Measurements from ENCODE around the gene ANXA11. TPM values are rescaled to one million over a fixed set of nuclear protein-coding genes. Genes with fewer than 3 reads are reported as not detected.
"Not testable (repeated sequence)": the region's sequence is repeated elsewhere in the genome, so short reads cannot be mapped to it uniquely, and the experiment has no call there.

Gene ANXA11
- total RNA-seq, 1 donor from 2014 or later, result 127 TPM

GRCh38 chr10:80203835-80204676 is 1.3 kb downstream of the ANXA11 start:
- DNase-seq (ENCODE audit: extremely low spot score, unreplicated experiment), result no peak
- Mint-ChIP-seq H3K4me3 (ENCODE audit: unreplicated experiment) (peak overlapping the region; percentile 79), H3K36me3 (ENCODE audit: unreplicated experiment) (peaks cover 7% of the 10 kb centered on the region), H3K27me3 (ENCODE audit: unreplicated experiment) (no peaks in the 10 kb centered on the region), H3K27ac (ENCODE audit: unreplicated experiment) (peak overlapping the region; percentile 91), H3K9me3 (ENCODE audit: unreplicated experiment) (no peaks in the 10 kb centered on the region), H3K4me1 (ENCODE audit: unreplicated experiment) (peaks cover 73% of the 10 kb centered on the region)
- no peak for TF ChIP-seq CTCF (IDR thresholded peaks at IDR 0.05)

- Mint-ChIP-seq H3K27me3 (ENCODE audit: unreplicated experiment) (no peaks in the 10 kb centered on the region), H3K4me1 (ENCODE audit: unreplicated experiment) (peaks cover 78% of the 10 kb centered on the region), H3K9me3 (ENCODE audit: unreplicated experiment) (no peaks in the 10 kb centered on the region), H3K4me3 (ENCODE audit: unreplicated experiment) (peak overlapping the region; percentile 79), H3K36me3 (ENCODE audit: unreplicated experiment) (peaks cover 6% of the 10 kb centered on the region), H3K27ac (ENCODE audit: unreplicated experiment) (peak overlapping the region; percentile 91)
- peak; percentile 89 for DNase-seq (ENCODE audit: extremely low spot score, unreplicated experiment)
- peak; percentile 40 for TF ChIP-seq CTCF (IDR thresholded peaks at IDR 0.05)
Measured at GRCh38 chr10:80202934-80203834, 2.2 kb downstream of the ANXA11 start.

GRCh38 chr10:80202530-80202929 is 2.8 kb downstream of the ANXA11 start:
- H3K27me3 Mint-ChIP-seq (ENCODE audit: unreplicated experiment); H3K9me3 Mint-ChIP-seq (ENCODE audit: unreplicated experiment); DNase-seq (ENCODE audit: extremely low spot score, unreplicated experiment); H3K36me3 Mint-ChIP-seq (ENCODE audit: unreplicated experiment): not testable (repeated sequence)
- Mint-ChIP-seq H3K4me3 (ENCODE audit: unreplicated experiment) (peak overlapping the region; percentile 6), H3K27ac (ENCODE audit: unreplicated experiment) (peak overlapping the region; percentile 72), H3K4me1 (ENCODE audit: unreplicated experiment) (peaks cover 74% of the 10 kb centered on the region)

GRCh38 chr10:80201608-80202141 is 3.7 kb downstream of the ANXA11 start:
- H3K4me3 Mint-ChIP-seq (ENCODE audit: unreplicated experiment), result no peak overlapping the region
- no peaks in the 10 kb centered on the region for H3K27me3 Mint-ChIP-seq (ENCODE audit: unreplicated experiment)
- peaks cover 6% of the 10 kb centered on the region for H3K36me3 Mint-ChIP-seq (ENCODE audit: unreplicated experiment)
- H3K9me3 Mint-ChIP-seq (ENCODE audit: unreplicated experiment), result no peaks in the 10 kb centered on the region
- no peak for TF ChIP-seq CTCF (IDR thresholded peaks at IDR 0.05)
- DNase-seq (ENCODE audit: extremely low spot score, unreplicated experiment), result no peak
- H3K27ac Mint-ChIP-seq (ENCODE audit: unreplicated experiment), result peak overlapping the region; percentile 72
- H3K4me1 Mint-ChIP-seq (ENCODE audit: unreplicated experiment), result peaks cover 72% of the 10 kb centered on the region

GRCh38 chr10:80200687-80201086 is 4.7 kb downstream of the ANXA11 start:
- Mint-ChIP-seq H3K27me3 (ENCODE audit: unreplicated experiment) (no peaks in the 10 kb centered on the region), H3K27ac (ENCODE audit: unreplicated experiment) (peak overlapping the region; percentile 59), H3K36me3 (ENCODE audit: unreplicated experiment) (peaks cover 6% of the 10 kb centered on the region)

More at GRCh38 chr10:80200687-80201086, 4.7 kb downstream of the ANXA11 start:
- peaks cover 72% of the 10 kb centered on the region for H3K4me1 Mint-ChIP-seq (ENCODE audit: unreplicated experiment)
- no peak for TF ChIP-seq CTCF (IDR thresholded peaks at IDR 0.05)
- no peak overlapping the region for H3K4me3 Mint-ChIP-seq (ENCODE audit: unreplicated experiment)
- no peaks in the 10 kb centered on the region for H3K9me3 Mint-ChIP-seq (ENCODE audit: unreplicated experiment)
- no peak for DNase-seq (ENCODE audit: extremely low spot score, unreplicated experiment)
